KBM-7 (cell line): ENCODE results near the gene ZNF235.
"Not testable (repeated sequence)": the region's sequence is repeated elsewhere in the genome, so short reads cannot be mapped to it uniquely, and the experiment has no call there.

Experiments used
- DNase-seq: peaks from one replicate; pipeline ENCODE4 v3.0.0-alpha.2; 2015
- in situ Hi-C: fragments of 300-500 bp; cut with MboI; formaldehyde crosslinking; loops from 2 replicates; pipeline ENCODE4 v1.14.3; 2020; ENCODE audit warnings: low sequenced_read_pairs, low pct_unique_long_range_greater_than_20kb, mixed read lengths

The ZNF235 gene

GRCh38 chr19:44258835-44259413 lies 45.9 kb downstream of the ZNF235 start:
- no peak for DNase-seq
- in situ Hi-C loops, result no loop called here

- in situ Hi-C loops, result no loop called here
- no peak for DNase-seq
Observed at GRCh38 chr19:44258136-44258535, 46.7 kb downstream of the ZNF235 start.

- DNase-seq, result no peak
- in situ Hi-C loops, result no loop called here
Observed at GRCh38 chr19:44255705-44256411, 49.0 kb downstream of the ZNF235 start.

- in situ Hi-C loops, result no loop called here
- no peak for DNase-seq
Observed at GRCh38 chr19:44254496-44254895, 50.3 kb downstream of the ZNF235 start.

GRCh38 chr19:44253392-44253791 lies 51.4 kb downstream of the ZNF235 start:
- DNase-seq, in situ Hi-C loops: not testable (repeated sequence)

GRCh38 chr19:44252332-44252731 lies 52.5 kb downstream of the ZNF235 start:
- in situ Hi-C loops, DNase-seq: not testable (repeated sequence)

- no peak for DNase-seq
- in situ Hi-C loops, result no loop called here
Observed at GRCh38 chr19:44236384-44236783, 68.4 kb downstream of the ZNF235 start.
